Hematopoietic multipotent progenitor cell treated with erythropoietin and hydrocortisone succinate and interleukin-3 and kit ligand, for 6 days (in vitro differentiated cells): ENCODE results near the gene SLC8A1.

ENCODE experiments used
- DNase-seq: peaks from one replicate; pipeline ENCODE4 v3.0.0-alpha.2; 2015

The SLC8A1 gene

DNA sequence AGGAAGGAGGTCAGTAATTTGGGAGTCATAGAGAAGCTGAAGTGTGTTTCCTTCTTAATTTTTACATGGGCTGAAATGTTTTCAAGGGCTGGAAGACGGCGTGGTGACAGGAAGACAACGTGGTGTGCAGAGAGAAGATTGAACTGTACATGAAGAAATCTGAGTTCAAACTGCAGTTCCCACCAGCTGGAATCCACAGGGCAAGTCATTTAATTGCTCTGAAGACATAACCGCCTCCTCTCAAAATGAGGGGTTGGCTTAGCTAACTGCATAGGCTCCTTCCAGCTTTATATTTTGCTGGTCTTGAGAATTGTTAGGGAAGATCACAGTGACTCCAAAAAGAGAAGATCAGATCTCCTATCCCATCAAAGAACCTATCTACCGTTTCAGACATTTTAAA is 103.9 kb downstream of the SLC8A1 start:
- no peak for DNase-seq

DNA sequence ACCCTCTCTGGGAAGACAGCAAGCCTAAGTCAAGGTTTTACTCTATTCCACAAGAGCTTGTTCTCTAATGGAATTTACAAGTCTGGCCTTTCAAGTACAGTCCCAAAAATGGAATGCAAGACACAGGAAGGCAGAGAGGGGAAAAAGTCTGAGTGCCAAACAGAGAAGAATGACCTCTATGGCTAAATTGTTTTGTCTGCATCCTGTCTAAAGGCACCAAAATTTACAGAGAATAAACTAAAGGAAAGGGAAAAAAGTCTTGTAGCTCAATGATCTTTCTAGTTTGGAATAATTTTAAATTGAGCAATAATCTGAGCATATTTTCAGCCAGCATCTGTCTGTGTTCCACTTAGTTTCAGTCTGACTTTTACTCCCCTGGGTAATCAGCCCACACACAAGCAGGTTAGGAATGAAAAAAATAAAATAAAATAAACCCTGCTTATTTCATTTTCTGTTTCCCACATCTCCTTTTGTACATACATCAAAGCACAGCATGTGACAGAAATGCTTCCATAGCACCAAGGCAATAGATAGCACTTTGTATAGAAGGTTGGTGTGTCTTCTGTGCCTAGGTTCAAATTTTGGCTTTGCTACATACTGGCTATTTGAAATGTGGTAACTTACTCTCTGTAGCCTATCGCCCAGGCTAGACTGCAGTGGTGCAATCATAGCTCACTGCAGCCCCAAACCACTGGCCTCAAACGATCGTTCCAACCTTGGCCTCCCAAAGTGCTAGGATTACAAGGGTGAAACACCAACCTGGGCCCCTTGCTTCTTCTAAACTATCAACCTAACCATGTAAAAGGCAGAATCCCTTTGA is 105.1 kb downstream of the SLC8A1 start:
- DNase-seq, result no peak

DNA sequence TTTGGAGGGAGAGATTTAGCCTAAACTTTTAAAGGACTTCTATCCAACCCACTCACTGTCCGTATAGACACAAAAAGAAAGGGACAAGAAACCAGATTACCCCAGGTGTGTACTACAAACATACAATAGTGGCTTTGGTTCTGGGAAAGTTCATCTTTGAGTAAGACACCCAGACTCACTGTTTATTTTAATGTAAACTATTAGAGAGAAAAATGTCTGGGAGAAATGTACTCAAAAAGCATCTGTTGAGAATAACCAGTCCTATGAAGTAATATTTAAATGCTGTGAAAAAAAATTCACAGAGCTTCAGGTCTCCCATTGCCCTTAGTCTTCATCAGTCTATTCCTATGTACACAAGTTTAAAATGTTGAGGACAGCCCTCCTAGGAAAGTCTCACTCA is 107.5 kb downstream of the SLC8A1 start:
- no peak for DNase-seq

DNA sequence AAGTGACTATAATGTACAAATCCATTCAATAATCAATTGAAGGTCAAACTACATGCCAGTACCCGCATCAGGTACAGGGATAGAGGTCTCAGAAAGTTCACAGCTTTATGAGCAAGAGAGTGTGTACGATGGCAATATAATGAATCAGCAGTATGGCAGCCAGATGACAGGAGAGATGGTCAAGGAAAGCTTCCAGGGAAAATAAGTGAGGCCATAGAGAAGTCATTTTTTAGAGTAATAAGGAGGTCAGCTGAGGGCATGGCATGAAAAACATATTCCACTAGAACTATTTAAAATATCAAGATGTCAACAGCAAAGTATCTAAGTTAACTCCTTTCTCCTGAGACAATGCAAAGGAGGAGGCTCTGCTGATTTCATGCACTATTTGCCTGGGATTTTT is 108.0 kb downstream of the SLC8A1 start:
- DNase-seq, result no peak

DNA sequence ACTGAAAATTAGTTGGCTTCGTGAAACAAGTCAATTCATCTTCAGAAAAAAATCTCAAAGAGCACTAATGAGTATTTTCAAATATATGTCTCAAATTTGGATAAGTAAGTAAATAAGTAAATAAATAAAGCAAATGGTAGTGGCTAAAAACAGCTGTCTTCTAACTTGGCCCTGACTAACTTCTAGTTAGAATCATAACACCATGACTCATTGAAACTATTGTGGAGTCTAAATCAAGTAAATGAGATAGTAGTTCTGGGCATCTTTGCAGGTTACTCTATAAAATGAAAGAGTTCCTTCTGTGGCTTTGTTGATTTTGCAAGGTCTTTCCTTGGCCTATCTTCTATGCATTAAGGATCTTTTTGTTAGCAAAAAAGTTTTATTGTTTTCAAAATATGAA is 110.7 kb downstream of the SLC8A1 start:
- no peak for DNase-seq

DNA sequence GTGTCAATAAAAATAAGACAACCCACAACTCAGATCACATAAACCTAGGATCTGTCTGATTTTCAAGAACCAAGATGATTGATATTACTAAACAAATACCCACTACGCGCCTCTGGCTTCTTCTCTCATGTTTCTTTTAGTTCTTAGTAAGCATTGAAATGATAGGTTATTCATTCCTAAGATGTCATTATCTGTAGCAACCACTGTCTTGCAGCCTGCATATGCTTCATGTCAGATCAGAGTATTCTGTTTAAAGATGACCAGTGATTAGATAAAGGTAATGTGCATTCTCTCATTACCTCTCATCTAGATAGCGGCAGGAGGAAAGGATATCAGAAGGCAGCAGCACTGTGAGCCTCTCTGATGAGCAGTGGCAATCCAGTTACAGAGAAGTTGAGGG is 112.9 kb downstream of the SLC8A1 start:
- no peak for DNase-seq

DNA sequence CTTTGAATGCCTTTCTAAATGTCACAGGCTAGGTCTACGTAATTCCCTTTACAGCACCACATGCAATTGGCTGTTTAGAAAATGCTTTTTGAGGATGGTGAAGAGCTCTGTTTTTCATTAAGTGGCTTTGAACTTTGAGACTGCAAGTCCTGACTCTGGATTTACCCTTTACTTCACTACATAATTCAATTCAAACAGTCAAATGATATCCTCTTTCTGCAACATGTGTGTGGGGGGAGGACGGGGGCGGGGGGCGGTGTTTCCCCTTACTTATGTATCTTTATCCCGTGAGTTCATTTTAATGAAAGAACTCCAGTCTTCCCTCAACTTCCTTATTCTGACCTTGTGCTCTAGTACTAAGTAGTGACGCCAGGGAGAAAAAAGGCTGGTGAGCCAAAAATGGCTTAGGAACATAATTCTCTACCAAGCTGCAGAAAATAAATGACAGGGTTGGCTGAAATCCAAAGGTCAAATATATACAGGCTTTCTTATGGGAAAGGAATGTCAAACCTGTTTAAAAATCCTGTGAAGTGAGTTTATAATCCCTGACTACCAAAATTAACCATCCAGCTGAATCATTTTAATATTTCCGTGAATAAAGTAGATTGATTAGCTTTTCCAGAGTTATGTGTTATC is 119.6 kb downstream of the SLC8A1 start:
- DNase-seq, result peak; percentile 5

DNA sequence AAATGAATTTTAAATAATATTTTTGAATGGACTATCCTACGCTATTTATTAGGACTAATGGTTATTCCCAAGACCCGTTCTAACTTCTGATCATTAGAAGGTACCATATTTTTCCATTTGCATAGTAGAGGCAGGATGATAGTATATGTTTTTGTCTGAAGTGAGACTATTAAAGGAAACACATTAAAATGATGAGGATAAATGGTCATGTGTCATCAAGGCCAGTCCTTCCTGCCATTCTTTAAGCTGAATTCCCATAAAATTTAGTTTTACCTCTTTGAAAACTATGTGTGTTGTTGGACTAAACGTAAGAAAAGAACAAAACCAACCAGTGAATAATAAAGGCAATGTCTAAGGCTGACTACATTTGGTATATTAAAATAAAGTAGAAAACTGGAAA is 121.8 kb downstream of the SLC8A1 start:
- no peak for DNase-seq

DNA sequence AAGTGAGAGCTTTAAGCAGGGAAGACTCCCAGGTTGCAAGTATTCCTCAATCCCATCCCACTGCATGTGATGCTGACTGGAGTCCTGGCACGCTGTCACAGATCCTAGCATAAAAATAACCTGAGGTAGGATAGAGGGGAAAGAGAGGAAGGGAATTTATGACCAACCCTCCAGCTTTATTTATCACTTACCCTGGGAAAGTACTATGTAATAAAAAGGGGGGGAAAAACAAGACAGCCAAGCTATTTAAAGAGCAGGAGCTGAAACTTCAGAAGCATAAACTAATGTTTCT is 122.2 kb downstream of the SLC8A1 start:
- no peak for DNase-seq

DNA sequence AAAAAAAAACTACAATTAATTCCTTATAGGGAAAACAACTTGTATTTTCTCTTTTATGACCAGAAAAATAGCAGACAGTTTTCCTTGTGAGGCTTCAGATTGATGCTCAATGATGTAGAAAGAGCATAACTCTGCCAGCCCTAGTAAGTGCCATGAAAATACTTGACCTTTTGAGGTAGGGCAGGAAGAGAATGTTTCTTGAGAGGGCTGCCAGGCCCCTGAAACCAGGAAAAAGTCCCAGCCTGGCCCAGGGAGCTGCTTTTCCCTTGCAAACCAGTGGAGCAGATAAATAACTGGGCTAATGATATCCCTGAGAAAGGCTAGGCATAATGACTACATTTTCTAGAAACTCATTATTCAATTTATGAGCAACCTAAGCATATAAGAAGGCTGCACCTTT is 126.8 kb downstream of the SLC8A1 start:
- no peak for DNase-seq

DNA sequence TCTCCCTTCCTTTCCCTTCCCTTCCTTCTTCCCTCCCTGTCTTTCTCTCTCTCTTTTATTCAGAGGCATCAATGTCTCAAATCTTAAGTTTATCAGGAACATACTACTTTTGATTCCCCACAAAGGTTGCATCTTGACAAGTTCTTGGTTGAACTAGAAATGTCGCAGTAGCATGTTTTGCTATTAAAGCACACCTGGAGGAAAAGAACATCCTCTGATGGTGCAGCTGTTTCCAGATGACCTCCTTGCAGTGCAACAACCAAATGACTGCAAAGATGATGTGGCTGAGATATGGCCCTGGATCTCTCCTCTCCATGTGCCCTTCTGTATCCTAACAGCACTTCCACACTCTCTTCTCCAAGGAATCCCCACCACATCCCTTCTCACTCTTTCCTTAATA is 127.2 kb downstream of the SLC8A1 start:
- DNase-seq, result no peak

DNA sequence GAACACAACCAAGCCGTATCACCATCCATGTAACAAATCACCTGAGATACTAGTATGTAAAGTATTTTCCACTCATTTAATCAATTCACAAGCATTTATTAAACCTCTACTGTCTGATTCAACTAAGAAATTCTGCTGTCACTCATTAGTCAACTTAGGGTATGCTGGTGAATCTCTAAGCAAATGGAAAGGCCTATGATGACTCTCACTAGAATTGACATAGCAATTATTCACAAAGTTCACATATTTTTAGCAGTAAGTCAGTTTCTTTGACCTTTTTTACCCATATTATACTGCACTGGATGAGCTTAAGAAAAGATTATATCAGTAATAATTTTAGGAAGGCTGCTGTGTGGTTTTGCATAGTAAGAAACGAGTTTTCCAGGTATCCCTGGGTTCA is 130.1 kb downstream of the SLC8A1 start:
- no peak for DNase-seq

DNA sequence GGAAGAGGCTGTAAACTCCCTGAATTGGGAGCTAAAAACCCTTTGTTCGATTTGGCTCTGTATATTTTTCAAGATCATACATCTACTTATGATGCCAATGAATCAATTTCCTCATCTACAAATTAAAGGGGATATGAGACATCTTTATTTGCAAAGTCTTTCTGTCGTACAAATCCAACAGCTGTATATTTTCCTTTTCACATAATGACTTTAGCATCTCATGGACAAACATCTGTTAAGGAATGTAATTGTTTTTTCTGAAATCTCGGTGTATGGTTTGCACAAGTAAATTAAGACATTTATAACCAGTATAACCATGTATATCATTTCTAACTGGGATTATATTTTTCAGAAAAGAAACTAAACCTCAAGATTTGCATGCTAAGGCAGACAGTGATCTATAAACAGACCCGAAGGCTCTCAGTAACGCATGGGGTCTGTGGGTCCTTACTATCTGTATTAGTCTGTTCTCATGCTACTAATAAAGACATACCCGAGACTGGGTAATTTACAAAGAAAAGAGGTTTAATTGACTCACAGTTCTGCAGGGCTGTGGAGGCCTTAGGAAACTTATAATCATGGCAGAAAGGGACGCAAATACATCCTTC is 130.8 kb downstream of the SLC8A1 start:
- no peak for DNase-seq

DNA sequence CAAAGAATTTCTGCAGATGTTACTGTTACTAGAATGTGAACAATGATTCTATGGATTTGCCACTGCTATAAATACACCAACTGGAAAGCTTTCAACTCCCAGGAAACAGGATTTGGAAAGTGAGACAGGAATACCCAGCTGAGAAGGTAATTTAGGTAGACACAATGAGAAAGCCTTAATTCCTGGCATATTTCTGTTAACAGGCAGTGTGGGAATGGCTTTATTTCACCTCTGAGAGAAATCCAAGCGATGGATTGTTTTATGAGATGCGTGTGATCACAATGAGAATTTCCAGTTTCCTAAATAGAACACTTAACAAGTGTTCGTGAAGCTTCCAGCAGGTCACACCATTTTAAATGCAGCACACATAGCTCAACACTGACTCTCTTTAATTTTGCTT is 133.0 kb downstream of the SLC8A1 start:
- DNase-seq, result no peak

DNA sequence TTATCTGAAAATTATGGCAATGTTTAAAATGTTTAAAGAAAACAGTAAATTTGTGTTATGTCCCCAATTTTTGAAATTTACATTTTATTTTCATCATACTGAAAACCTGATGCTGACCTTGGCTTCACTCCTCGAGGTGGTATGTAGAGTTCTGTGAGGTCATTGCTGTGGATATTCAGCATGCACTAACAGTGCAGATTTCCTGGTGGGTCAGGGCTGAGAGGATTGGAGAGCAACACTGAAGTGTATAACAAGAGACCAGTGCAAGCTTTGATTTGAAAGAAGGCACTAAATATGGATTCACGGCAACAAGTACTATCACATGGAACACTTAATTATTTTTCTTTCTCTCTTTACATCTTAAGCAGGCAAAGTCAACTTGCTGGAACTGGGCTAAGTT is 134.1 kb downstream of the SLC8A1 start:
- no peak for DNase-seq

DNA sequence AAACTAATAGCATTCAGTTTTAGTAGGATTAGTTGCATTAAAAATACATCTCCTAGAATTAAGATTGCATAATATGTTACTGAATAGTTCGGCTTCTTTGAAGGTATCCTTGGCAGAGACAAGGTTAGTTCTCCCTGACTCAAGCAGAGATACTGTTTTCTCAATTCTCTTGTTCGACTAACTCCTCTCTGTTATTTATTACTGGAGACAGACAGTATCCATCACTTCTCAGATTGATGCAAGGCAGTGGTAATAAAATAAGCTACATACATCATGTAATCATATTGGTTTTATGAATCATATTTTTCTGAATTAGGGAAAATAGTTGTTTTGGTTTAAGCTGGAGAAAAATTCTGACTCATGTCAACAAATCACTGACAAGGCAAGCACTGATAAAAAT is 134.8 kb downstream of the SLC8A1 start:
- DNase-seq, result no peak

DNA sequence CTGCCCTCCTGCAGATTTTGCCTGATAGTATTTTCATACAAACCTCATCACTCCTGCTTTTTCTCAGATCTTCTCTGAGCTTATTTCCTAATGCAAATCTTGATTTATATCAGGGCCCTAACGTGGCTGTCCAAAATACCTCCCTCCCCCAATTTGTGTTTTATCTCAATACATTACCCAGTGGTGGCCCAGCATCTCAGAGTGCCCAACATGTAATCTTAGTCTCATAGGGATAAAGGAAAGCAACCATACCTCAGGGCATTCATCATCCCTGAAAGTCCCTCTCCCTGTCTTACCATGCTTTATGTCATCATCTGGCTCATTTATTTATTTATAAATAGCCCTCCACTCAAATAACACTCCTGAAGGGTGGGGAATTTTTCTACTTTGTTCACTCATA is 135.3 kb downstream of the SLC8A1 start:
- no peak for DNase-seq

DNA sequence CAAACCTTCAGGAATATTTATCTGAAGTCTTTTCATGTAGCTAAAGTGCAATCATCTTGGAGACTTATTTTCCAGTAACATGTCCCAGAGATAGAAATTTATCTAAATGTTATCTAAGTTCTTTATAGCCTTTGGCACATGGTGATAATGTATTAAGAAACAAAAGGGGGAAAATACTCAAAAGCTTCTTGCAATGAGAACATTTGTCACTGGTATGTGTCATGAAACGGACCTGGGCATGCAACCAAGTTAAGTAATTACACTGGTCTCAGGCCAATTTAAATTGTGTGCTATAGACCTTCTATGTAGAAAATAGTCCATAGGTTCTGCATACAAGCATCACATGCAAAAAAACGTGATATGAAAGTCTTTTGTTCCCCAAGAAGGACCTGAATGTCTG is 136.2 kb downstream of the SLC8A1 start:
- no peak for DNase-seq

DNA sequence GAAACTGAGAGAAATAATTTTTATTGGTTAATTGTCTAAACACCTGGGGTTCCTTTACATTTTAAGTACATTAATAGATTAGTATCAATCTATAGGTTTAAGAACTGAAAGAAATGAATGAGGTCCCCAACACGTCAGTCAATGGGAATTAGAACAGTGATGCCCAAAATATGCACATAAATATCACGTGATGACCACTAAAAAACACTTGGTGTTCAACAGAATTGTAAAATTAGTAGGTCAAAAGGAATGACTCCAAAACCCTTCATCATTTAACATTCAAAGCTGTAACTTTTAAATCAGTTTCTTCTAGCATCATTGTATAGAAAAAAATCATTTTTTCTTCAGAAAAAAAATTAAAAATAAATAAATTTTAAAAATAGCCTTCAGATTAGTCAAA is 140.9 kb downstream of the SLC8A1 start:
- DNase-seq, result no peak

DNA sequence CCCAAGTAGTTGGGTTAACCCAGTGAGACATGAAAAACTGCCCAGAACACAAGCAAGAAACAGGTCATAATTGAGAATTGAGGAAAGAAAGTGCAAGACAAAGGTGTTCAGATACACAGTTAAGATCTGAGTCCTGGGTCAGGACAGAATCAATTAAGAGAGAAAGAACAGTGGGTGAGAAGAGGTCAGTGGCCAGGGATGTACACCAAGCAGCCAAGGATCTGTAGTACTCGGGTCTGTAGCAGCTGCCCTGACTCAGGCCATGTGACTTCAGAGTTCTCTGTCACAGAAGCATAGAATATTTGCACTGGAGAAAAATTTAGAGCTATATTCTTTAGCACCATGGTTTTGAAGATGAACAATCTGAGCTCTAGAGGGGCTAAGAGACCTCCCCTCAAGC is 141.6 kb downstream of the SLC8A1 start:
- no peak for DNase-seq

DNA sequence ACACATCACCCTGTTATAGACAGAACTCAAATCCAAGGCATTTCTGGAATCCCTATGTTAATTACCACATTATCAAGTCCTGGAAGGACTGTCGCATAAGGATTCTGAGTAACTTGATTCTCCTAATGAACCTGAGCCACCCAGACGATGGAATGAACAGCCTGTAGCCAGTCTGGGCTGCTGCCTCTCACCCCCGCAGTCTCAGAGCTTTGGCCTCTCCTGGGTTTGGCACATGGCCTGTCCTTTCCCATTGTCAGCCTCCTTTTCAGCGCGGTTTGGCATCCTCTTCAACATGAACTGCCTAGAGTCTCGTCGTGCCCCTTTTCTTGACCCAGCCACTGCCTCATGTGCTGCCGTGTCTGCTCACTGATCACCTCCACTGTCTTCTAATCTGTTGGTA is 147.6 kb downstream of the SLC8A1 start:
- DNase-seq, result no peak

DNA sequence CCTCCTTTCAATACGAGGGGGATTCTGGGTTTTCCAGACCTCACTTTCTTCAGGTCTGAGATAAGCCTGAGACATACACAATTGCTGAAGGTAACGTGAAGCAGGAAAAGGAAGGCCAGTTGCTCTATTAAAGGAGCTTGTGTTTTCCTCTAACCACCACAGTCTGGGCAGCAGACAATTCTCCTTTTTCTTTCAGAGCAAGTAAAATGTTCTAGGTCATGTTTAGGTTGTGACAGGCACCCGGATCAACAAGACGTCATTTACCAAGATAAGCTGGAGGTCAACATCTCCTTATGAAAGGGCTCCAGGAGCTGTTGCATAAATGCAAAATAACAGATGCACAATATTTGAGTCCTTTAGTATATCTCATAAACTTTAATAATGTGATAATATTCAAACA is 148.1 kb downstream of the SLC8A1 start:
- DNase-seq, result no peak

DNA sequence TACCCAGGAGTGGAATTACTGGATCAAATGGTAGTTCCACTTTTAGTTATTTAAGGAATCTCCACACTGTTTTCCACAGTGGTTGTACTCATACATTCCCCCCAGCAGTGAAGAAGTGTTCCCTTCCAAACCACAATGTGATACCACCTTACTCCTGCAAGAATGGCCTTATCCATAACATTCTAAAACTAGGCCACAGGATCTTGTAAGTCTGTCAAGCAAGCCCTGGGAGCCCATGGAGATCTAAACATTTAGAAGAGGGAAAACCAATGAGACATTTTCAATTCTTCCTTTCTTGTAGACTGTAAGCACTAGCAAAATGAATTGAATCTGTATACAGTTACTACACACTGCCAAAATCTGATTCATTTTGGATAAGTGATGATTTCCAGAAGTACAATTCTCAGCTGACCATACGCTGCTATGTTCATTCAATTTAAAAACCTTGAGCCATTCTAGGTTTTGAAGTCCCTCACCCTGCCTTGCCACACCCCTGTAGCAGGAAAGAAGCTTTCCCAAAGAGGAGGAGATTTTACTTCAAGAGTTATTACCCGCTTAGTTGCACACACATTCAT is 149.1 kb downstream of the SLC8A1 start:
- no peak for DNase-seq

DNA sequence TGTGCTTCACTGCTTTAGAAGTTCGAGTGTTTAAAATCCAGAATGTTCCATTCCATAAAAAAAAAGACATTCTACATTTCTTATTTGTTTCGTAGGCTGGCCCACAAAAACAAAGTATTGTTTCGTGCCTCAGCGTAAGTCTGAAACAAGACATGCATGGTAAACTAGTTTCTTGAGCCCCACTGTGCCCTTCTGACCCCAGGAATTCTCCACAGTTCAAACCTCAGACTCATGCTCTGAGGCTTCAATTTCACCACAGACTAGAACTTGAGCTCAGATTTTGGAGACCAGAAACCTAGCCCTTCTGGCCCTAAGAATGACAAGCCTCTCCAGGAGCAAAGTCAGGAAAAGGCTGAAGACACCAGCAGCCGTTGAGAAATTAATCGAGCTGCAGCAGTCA is 151.5 kb downstream of the SLC8A1 start:
- no peak for DNase-seq
